Stimulated activated CD4-positive, alpha-beta T cell treated with anti-CD3 and anti-CD28 coated beads, Interleukin-4, amount 100 ng/mL, for 1 hour (primary cell): ENCODE results near the gene ERBIN.
"Not testable (repeated sequence)": the region's sequence is repeated elsewhere in the genome, so short reads cannot be mapped to it uniquely, and the experiment has no call there.

Experiments used
- DNase-seq: peaks from one replicate; pipeline ENCODE4 v3.0.0-alpha.2; 2020

The ERBIN gene

GRCh38 chr5:66010476-66010875 is 84.1 kb downstream of the ERBIN start:
- DNase-seq: no peak

GRCh38 chr5:66012271-66012670 is 85.9 kb downstream of the ERBIN start:
- DNase-seq: no peak

GRCh38 chr5:66013397-66013796 is 87.0 kb downstream of the ERBIN start:
- DNase-seq: no peak

- DNase-seq: no peak
These were observed 87.5 kb downstream of the ERBIN start for GRCh38 chr5:66013906-66014305.

- no peak for DNase-seq
These were observed 89.0 kb downstream of the ERBIN start for GRCh38 chr5:66015196-66015960.

GRCh38 chr5:66021585-66021984 is 95.2 kb downstream of the ERBIN start:
- no peak for DNase-seq

- DNase-seq: no peak
These were observed 112.9 kb downstream of the ERBIN start for GRCh38 chr5:66039296-66039695.

- no peak for DNase-seq
These were observed 113.3 kb downstream of the ERBIN start for GRCh38 chr5:66039701-66040100.

GRCh38 chr5:66041627-66042026 is 115.3 kb downstream of the ERBIN start:
- no peak for DNase-seq

- DNase-seq: no peak
These were observed 130.9 kb downstream of the ERBIN start for GRCh38 chr5:66057239-66057638.

GRCh38 chr5:66061320-66061719 is 134.9 kb downstream of the ERBIN start:
- not testable (repeated sequence) for DNase-seq

- DNase-seq: not testable (repeated sequence)
These were observed 136.7 kb downstream of the ERBIN start for GRCh38 chr5:66063061-66063460.

- no peak for DNase-seq
These were observed 140.5 kb downstream of the ERBIN start for GRCh38 chr5:66066826-66067225.

- DNase-seq: no peak
These were observed 145.7 kb downstream of the ERBIN start for GRCh38 chr5:66072031-66072430.

- DNase-seq: no peak
These were observed 148.5 kb downstream of the ERBIN start for GRCh38 chr5:66074901-66075300.

- no peak for DNase-seq
These were observed 154.3 kb downstream of the ERBIN start for GRCh38 chr5:66080664-66081063.

- no peak for DNase-seq
These were observed 163.0 kb downstream of the ERBIN start for GRCh38 chr5:66089384-66089783.

GRCh38 chr5:66100851-66101250 is 174.5 kb downstream of the ERBIN start:
- no peak for DNase-seq

GRCh38 chr5:66113160-66113559 is 186.8 kb downstream of the ERBIN start:
- no peak for DNase-seq

GRCh38 chr5:66118304-66118703 is 191.9 kb downstream of the ERBIN start:
- DNase-seq: no peak

GRCh38 chr5:66122379-66123034 is 196.1 kb downstream of the ERBIN start:
- no peak for DNase-seq

GRCh38 chr5:66129144-66129543 is 202.8 kb downstream of the ERBIN start:
- DNase-seq: no peak

GRCh38 chr5:66130493-66130892 is 204.1 kb downstream of the ERBIN start:
- DNase-seq: no peak
